IPS DF 6.9 (cell line): ENCODE results near the gene ADGRB3.
"Not testable (repeated sequence)": the region's sequence is repeated elsewhere in the genome, so short reads cannot be mapped to it uniquely, and the experiment has no call there.

ENCODE experiments used
- DNase-seq: peaks from one replicate; pipeline ENCODE4 v3.0.0-alpha.2; 2013; ENCODE audit warnings: low read depth, low spot score
- H3K27ac ChIP-seq: one replicate; pipeline ENCODE4 v1.5.1; 2013; ENCODE audit warnings: low read length, control low read depth
- H3K27me3 ChIP-seq: 2 replicates; pipeline ENCODE4 v1.6.1; 2013; ENCODE audit warnings: mild to moderate bottlenecking, low read length; ENCODE audit not compliant: control insufficient read depth, insufficient read depth
- H3K36me3 ChIP-seq: 2 replicates; pipeline ENCODE4 v1.6.1; 2013; ENCODE audit warnings: low read length; ENCODE audit not compliant: control insufficient read depth, insufficient read depth
- H3K4me1 ChIP-seq: 2 replicates; pipeline ENCODE4 v1.6.1; 2013; ENCODE audit warnings: low read length; ENCODE audit not compliant: control insufficient read depth, insufficient read depth
- H3K4me3 ChIP-seq: 2 replicates; pipeline ENCODE4 v1.5.1; 2013; ENCODE audit warnings: mild to moderate bottlenecking, low read length
- H3K9me3 ChIP-seq: 2 replicates; pipeline ENCODE4 v1.6.1; 2013; ENCODE audit warnings: low read length, inconsistent platforms; ENCODE audit not compliant: control insufficient read depth, insufficient read depth
- whole genome bisulfite sequencing: extraction: QIAGEN DNeasy Blood & Tissue Kit; methylation state at CpG from one replicate; pipeline ENCODE4 v1.1.7; 2013; ENCODE audit warnings: mixed read lengths, missing lambda C conversion rate; ENCODE audit not compliant: insufficient read length, insufficient coverage; 5-methylcytosine and 5-hydroxymethylcytosine counted together

The ADGRB3 gene

DNA sequence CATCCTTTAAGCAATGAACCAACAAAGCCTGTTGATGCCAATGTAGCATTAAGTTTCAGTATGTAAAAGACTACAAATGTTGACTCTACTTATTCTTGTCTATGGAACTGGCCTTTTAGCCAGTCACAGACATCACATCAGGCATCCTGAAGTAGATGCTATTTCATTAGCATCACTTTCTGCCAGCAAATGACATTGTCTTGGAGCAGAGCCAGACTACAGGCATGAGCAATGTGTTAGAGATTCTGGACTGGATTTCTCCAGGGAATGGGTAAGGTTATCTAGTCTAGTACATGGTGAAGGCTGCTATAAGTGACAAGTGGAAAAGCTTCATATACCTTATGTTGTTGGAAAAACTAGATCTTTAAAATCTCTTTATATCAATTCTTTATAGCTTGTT lies 142.9 kb downstream of the ADGRB3 start:
- H3K9me3 ChIP-seq = no peaks in the 10 kb centered on the region
- H3K4me3 ChIP-seq = no peak overlapping the region
- H3K36me3 ChIP-seq = no peaks in the 10 kb centered on the region
- no peak for DNase-seq
- H3K27ac ChIP-seq = no peak overlapping the region
- H3K4me1 ChIP-seq = no peaks in the 10 kb centered on the region
- H3K27me3 ChIP-seq = no peaks in the 10 kb centered on the region

DNA sequence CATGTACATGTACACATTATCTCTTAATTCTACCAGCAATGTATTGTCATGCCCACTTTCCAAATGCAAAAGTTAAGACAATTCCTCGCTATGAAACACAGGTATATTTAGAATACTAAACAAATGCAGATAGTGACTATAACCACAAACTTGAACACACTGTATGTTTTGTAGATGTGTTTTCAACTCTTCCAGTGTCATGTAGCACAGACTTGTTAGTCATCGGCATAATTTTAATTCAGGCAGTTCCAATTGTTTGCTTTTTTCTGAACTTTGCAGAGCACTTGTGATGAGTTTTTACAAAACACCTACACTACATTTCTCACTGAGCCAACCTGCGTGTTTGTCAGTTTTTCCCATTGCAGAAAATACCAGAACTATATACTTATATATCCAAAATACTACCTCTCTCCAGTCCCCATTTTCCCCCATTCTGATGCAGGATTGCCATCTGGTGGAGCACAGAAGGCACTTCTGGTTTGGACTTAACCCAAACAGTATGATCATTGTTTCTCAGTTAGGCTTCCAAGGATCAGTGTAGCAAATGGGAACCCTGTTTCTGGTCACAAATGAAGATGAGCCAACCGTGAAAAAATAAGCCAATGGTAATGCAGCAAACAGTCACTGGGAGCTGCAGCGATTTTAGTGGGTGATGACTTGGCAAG lies 143.4 kb downstream of the ADGRB3 start:
- no peak overlapping the region for H3K4me3 ChIP-seq
- no peak for DNase-seq
- H3K27me3 ChIP-seq = no peaks in the 10 kb centered on the region
- H3K9me3 ChIP-seq = no peaks in the 10 kb centered on the region
- no peaks in the 10 kb centered on the region for H3K36me3 ChIP-seq
- H3K27ac ChIP-seq = no peak overlapping the region
- WGBS = no CpG with 5 or more reads among the region's 5 CpGs
- H3K4me1 ChIP-seq = no peaks in the 10 kb centered on the region

DNA sequence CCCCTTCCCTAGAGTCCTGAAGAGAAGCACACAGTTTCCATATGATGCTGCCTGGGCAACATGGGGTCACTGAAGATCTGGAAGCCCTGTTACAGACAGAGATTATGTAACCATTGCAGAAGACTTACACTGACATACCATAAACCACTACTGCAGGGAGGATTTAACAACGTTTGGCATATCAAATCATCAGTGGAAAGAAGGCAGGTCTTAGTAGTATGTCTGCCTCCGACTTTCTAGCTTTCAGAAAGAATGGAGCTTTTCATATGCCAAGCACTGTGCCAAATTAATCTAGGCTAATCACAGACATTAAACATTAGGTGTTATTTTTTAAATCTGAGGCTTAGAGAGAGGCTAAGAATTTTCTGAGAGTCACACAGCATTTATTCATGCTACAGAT lies 144.3 kb downstream of the ADGRB3 start:
- H3K27me3 ChIP-seq = no peaks in the 10 kb centered on the region

DNA sequence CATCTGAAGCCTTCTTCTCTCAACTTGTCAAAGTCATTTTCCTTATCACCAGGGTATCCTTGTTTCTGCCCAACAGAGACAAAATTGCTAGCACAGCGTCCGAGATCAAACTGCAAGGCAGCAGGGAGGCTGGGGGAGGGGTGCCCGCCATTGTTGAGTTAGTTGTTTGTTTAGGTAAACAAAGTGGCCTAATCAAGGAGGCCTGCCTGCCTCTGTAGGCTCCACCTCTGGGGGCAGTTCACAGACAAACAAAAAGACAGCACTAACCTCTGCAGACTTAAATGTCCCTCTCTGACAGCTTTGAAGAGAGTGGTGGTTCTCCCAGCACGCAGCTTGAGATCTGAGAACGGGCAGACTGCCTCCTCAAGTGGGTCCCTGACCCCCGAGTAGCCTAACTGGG lies 155.0 kb downstream of the ADGRB3 start:
- no CpG with 5 or more reads among the region's 6 CpGs for WGBS
- H3K27me3 ChIP-seq, H3K36me3 ChIP-seq, DNase-seq, H3K9me3 ChIP-seq, H3K4me3 ChIP-seq, H3K27ac ChIP-seq, H3K4me1 ChIP-seq: not testable (repeated sequence)

More for the DNA sequence above, 144.3 kb downstream of the ADGRB3 start:
- no peak for DNase-seq
- Histone ChIP-seq H3K36me3 (no peaks in the 10 kb centered on the region), H3K4me1 (no peaks in the 10 kb centered on the region), H3K27ac (no peak overlapping the region), H3K4me3 (no peak overlapping the region), H3K9me3 (no peaks in the 10 kb centered on the region)
- no CpG with 5 or more reads among the region's 2 CpGs for WGBS

DNA sequence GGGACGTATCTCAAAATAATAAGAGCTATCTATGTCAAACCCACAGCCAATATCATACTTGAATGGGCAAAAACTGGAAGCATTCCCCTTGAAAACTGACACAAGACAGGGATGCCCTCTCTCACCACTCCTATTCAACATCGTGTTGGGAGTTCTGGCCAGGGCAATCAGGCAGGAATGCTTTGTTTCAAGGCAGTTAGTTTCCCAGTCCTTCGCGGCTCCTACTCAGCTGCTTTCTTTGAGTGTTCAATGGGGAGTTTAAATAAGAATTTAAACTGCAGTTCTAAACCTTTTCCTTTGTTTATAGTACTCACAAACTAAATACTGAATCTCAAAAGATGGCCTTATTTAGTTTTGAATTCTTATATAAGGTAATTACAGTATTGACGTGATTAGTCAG lies 179.9 kb downstream of the ADGRB3 start:
- H3K4me3 ChIP-seq, H3K36me3 ChIP-seq, H3K27ac ChIP-seq, H3K9me3 ChIP-seq, DNase-seq, H3K27me3 ChIP-seq, H3K4me1 ChIP-seq: not testable (repeated sequence)
- no CpG with 5 or more reads among the region's 5 CpGs for WGBS

DNA sequence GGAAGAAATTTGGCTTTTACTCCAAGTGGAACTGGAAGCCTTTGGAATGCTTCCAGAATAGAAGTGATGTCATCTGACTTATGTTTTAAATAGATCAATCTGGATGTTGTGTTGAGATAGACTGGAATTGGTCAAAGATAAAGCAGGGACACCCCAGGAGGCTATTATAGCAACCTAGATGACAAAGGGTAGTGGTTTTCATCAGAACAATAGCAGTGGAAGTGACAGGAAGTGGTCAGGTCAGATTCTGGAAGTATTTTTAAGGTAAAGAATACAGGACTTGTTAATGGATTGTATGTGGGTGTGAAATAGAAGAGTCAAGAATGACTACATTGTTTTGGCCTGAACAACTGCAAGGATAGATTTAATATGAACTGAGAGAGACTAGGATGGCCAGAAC lies 191.4 kb downstream of the ADGRB3 start:
- Histone ChIP-seq H3K27ac (no peak overlapping the region), H3K4me1 (no peaks in the 10 kb centered on the region), H3K27me3 (no peaks in the 10 kb centered on the region), H3K9me3 (no peaks in the 10 kb centered on the region), H3K36me3 (no peaks in the 10 kb centered on the region), H3K4me3 (no peak overlapping the region)
- no peak for DNase-seq

DNA sequence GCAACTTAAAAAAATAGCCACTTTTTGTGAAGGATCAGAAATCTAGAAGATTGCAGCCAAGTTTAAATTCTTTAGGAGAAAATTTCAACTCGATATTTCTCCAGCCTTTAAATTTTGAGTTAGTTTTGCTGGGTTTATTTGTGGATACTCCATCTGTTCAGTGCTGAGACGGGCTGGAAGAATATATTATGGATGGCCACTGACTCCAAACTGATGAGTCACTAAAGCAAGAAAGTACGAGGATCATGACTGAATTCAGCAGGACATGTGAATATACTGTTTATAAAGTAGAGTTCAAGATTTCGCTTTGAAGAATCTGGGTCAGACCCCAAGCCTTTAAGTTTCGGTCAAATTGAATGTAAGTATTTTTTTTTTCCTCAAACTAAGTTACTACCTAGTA lies 199.5 kb downstream of the ADGRB3 start:
- Histone ChIP-seq H3K9me3 (no peaks in the 10 kb centered on the region), H3K36me3 (no peaks in the 10 kb centered on the region), H3K27me3 (no peaks in the 10 kb centered on the region), H3K27ac (no peak overlapping the region), H3K4me3 (no peak overlapping the region), H3K4me1 (no peaks in the 10 kb centered on the region)
- WGBS = no CpG with 5 or more reads among the region's 5 CpGs
- no peak for DNase-seq

DNA sequence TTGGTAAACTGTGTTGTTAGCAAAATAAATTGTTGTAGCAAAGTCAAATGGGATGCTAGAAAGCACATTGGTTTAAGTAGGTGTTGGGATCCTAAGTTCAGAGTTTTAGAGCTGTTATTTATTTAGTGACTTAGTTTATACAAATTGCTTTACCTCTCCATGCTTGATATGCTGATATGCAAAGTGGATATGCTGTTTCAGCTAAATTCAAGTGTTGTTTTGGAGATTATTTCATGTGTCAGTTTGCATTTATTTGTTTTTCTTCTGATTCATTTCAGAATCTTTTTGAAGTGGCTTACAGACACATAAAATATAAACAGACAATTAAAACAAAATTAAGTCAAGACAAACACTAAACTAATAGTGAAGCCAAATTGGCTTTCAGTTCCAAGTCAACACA lies 203.5 kb downstream of the ADGRB3 start:
- H3K4me1 ChIP-seq = no peaks in the 10 kb centered on the region
- no peak for DNase-seq
- no peak overlapping the region for H3K27ac ChIP-seq
- no peaks in the 10 kb centered on the region for H3K36me3 ChIP-seq
- H3K4me3 ChIP-seq = no peak overlapping the region
- H3K27me3 ChIP-seq = no peaks in the 10 kb centered on the region
- no peaks in the 10 kb centered on the region for H3K9me3 ChIP-seq

DNA sequence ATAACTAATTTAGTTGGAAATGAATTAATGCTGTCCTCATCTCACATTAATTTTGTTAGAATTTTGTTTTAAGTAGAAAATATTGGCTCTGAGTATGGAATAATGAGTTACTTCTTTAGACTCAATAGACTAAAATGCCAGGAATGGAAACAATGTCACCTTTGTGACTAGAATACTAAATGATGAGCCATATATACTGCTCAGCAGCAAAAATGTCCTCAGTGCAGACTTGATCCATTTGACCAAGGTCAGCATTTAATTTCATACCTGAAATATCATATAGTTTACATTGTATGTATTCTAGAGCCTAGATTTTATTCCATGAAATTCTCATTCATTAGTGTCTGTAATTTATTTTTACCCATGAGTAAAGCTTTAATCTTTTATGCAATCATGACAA lies 217.7 kb downstream of the ADGRB3 start:
- DNase-seq = no peak
- H3K4me1 ChIP-seq = no peaks in the 10 kb centered on the region
- H3K9me3 ChIP-seq = no peaks in the 10 kb centered on the region

DNA sequence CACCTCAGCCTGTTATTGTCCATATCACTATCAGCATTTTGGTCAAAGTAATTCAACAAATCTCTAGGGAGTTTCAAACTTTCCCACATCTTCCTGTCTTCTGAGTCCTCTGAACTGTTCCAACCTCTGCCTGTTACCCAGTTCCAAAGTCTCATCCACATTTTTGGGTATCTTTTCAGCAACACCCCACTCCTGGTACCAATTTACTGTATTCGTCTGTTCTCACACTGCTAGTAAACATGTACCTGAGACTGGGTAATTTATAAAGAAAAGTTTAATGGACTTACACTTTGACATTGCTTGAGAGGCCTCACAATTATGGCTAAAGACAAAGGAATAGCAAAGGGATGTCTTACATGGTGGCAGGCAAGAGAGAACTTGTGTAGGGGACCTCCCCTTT lies 224.2 kb downstream of the ADGRB3 start:
- Histone ChIP-seq H3K27ac (no peak overlapping the region), H3K4me1 (no peaks in the 10 kb centered on the region), H3K27me3 (no peaks in the 10 kb centered on the region), H3K9me3 (no peaks in the 10 kb centered on the region), H3K4me3 (no peak overlapping the region), H3K36me3 (no peaks in the 10 kb centered on the region)
- no CpG with 5 or more reads among the region's 1 CpG for WGBS
- no peak for DNase-seq

More for the DNA sequence above, 217.7 kb downstream of the ADGRB3 start:
- Histone ChIP-seq H3K4me3 (no peak overlapping the region), H3K27ac (no peak overlapping the region), H3K36me3 (no peaks in the 10 kb centered on the region), H3K27me3 (no peaks in the 10 kb centered on the region)

DNA sequence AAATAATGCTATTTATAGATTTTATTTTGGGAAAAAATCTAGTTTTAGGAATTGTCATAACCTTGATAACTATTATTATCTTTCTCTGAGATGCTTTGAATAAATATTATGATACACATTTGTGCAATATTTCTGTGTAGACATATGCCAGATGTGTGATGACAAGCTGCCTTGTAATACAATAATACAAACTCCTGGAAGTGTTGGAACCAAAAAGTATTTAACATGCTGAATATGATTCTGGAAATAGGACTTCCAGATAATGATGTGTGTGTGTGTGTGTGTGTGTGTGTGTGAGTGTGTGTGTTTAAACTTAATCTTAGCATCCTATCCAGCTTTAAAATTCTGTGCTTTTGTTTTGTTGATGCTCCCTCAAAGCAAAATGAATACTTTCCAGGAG lies 233.6 kb downstream of the ADGRB3 start:
- H3K4me1 ChIP-seq = no peaks in the 10 kb centered on the region
- no peak for DNase-seq
- H3K9me3 ChIP-seq = no peaks in the 10 kb centered on the region
- no peaks in the 10 kb centered on the region for H3K36me3 ChIP-seq
- H3K4me3 ChIP-seq = no peak overlapping the region
- H3K27me3 ChIP-seq = no peaks in the 10 kb centered on the region
- H3K27ac ChIP-seq = no peak overlapping the region
